Epidermal melanocyte (primary cell): ENCODE data around the gene SHH.
"Not testable (repeated sequence)": the region's sequence is repeated elsewhere in the genome, so short reads cannot be mapped to it uniquely, and the experiment has no call there.

ENCODE experiments used
- DNase-seq: peaks from one replicate; pipeline ENCODE4 v3.0.0; 2011; ENCODE audit warnings: low spot score; ENCODE audit not compliant: insufficient read length

The SHH gene

DNA sequence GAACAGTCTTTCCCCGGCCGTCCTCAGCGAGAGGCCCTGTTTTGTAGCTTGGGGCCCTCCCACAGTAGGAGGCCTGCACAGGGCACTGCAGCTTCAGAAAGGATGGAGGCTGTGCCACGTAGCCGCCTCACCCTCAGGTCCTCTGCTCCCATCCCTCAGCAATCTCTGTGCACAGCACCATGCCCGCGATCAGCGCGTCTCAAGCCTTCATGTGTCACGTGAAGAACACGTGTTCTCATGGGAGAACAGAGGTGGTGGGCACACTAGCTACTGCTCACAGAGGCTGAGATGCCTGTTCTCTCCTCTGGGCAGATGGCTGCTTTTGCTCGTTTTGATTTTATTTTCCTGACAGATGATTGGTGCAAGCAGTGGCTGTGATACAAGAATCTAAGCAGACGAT is 8.5 kb upstream of the SHH start:
- DNase-seq, result no peak

- DNase-seq, result no peak
These were observed 8.0 kb upstream of the SHH start for GRCh38 chr7:155820246-155820645.

- DNase-seq, result no peak
These were observed 6.9 kb upstream of the SHH start for GRCh38 chr7:155819186-155819585.

DNA sequence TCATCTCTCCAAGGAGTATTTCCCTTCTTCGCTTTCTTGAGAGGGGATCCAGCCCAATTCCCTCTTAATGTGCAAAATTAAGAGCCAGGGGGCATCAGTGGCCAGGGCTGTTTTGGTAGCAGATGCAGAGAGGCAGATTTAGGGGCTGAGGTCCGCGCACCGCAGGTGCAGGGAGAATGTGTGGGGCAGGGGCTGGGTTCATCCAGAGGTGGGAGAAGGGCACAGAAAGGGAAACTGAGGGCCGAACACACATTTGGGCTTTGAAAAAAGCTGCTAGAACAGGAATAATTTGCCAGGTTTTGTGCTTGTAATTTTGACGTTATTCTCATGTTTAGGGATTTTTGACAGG is 6.5 kb upstream of the SHH start:
- no peak for DNase-seq

- no peak for DNase-seq
These were observed 6.0 kb upstream of the SHH start for GRCh38 chr7:155818154-155818819.

GRCh38 chr7:155817515-155817914 is 5.3 kb upstream of the SHH start:
- not testable (repeated sequence) for DNase-seq

- no peak for DNase-seq
These were observed 4.7 kb upstream of the SHH start for GRCh38 chr7:155816996-155817395.

- DNase-seq, result no peak
These were observed 3.9 kb upstream of the SHH start for GRCh38 chr7:155816192-155816508.

DNA sequence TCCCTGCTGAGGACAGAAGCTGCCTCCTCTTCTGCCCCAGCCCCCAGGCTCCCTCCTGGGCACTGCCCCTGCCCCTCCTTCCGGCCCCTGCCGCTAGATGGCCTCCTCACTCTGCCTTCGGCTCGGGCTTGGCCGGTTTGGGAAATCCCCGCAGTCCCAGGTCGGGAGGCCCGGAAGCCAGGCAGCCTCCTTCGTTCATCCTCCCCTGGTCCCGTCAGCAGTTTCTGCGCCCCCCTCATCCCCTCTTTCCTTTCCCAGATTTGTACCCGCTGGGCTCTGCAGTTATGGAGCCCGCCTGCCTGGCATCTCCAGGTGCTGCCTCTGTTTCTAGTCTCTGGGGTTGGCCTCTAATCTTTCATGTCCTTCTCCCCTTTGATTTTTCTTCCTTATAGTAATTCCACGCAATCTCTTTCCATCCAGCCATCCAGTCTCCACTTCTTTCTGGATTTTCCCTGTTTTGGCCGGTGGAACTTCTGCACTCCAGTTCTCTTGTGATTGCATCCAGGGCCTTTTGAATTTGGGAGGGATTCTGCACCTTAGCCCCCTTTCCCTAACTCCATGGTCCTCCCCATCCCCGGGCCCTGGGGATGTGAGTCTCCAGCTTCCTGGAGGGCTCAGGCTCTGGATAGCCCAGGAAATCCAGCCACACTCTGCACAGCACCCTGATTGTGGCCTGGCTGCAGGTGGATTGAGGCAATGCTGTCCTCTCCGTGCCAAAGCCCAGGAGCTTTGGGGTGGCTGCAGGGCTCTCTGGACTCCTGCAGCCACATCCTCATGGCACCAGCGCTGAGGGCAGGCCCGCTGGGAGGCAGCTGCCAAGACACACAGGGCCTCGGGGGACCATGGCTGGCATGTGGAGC is 3.3 kb upstream of the SHH start:
- peak; percentile 58 for DNase-seq

DNA sequence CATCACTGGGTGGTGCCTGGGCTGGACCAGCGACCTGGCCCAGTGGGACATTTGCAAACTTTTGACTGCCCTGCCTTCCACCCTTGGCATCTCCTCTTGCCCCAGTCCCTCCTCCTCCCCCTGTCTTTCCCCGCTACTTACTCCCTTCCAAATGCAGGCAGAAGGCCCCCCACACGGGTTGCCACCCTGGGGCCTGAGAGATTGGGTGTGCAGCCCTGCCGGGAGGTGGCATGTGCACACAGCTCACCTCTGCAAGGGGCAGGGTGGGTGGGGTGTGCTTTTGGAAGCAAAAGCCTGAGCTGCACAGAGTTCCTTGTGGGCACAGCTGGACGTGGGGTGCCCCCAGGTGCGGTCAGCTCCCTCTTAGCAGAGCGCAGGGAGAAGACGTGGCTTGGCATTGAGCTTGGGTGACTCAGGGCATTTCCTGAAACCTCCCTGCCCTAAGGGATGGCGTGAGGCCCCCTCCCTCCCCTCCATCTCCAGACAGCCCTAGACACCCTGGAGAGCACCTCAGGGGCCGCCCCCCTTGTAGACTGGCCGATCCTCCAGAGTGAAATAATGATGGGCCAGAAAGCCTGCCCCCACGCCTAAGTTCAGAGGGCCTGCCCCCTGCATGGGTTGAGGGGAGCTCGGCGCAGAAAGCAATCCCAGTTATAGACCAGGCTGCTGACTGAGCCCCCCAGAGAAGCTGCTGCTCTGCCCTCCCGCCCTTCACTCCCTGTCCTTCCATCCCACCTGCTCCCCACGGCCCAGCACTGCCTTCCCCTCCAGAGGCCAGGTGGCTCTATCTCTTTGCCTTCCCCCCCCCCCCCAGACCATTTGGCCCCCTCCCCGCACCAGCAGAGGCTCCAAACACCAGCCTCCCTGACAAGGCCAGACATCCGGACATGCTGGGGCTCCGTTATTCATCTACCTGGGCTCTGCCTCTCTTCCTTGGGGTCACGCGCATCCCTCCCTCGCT is 2.3 kb upstream of the SHH start:
- DNase-seq, result no peak

- no peak for DNase-seq
These were observed 1.5 kb upstream of the SHH start for GRCh38 chr7:155813546-155814315.

GRCh38 chr7:155813125-155813524 is 862 bp upstream of the SHH start:
- no peak for DNase-seq

- no peak for DNase-seq
These were observed 736 bp downstream of the SHH start for GRCh38 chr7:155811560-155811894.

DNA sequence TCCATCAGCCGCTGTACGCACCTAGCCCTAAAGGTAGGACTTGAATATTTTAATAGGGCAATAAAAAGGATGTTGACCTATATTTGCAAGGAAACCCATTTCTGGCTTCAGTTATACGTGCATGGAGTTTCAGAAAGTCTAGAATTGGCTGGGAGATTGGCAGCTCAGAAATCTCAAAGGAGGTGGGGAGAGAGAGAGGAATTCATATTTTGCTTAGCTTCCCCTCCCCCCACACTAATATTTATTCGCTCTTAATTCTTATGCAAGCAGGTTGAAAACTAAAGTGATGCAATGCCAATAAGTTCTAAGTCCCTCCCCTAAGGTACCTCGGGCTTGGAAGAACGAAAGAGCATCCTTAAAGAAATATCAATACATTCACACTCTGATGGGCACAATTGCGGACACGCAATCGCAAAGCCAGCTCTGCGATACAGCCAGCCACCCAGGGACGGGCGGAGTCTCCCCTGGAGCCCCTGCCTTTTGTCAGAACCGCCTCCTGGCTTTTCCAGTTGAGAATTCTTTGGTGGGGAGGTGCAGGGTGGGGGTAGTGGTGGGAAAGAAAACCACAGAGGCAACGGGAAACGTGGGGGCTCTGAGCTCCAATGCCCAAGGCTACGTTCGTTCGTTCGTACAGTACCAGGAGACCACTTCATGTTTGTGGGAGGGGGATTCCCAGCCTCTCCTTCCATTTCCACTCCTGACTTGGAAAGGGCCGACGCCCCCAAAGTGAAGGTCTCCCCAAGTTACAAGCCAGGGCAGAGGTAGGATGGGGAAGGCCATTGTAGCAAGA is 1.3 kb downstream of the SHH start:
- no peak for DNase-seq

GRCh38 chr7:155809947-155810769 is 2.1 kb downstream of the SHH start:
- no peak for DNase-seq

GRCh38 chr7:155809332-155809946 is 2.8 kb downstream of the SHH start:
- DNase-seq, result no peak

- no peak for DNase-seq
These were observed 3.5 kb downstream of the SHH start for GRCh38 chr7:155808549-155809331.

DNA sequence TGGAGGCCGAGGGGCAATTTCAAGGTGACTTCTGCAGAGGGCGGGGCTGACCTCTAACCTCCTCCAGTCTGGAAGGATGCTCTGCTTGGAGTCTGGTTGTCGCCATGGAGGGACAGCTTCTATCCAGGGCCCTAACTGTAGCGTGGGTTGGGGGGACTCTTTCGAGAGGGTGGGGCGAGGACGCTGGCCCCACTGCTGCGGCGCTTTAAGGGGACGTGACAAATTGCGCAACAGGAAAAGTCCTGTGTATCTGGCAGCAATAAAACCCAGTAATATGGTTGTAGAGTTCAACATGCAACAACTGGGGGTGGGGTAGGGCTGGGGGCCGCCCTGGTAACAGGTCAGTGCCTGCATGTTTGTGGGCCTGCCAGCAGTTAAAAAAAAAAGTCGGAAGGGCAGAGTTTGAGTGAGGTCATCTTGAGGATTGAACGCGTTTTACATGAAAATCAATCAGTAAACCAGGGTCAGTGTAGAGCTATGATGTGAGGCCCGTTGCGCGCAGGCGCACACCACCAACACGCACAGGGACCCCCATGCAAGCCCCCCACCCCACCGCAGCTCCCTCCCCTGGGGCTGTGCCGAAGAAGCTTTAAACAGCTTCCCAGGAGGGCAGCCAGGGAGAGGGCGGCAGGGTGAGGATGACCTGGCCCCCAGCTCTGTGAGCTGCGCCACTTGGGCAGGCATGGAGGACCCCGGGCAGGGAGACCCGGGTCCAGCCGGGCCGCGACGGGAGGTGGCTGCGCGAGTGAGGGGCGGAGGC is 4.3 kb downstream of the SHH start:
- no peak for DNase-seq
